Measurements from ENCODE around the gene CELF4. TPM values are rescaled to one million over a fixed set of nuclear protein-coding genes. Genes with fewer than 3 reads are reported as not detected.

CELF4 gene
- total RNA-seq, 1 experiment from 2014 or later, result 0.40 TPM

GRCh38 chr18:37261246-37261840, 304.3 kb downstream of the CELF4 start:
- Histone ChIP-seq H3K36me3 (ENCODE audit: low read depth, low read length) (no peaks in the 10 kb centered on the region), H3K9ac (ENCODE audit: low read length) (no peak overlapping the region), H4K20me1 (ENCODE audit: low read length) (no peaks in the 10 kb centered on the region), H3K9me3 (ENCODE audit: low read length) (no peaks in the 10 kb centered on the region), H3F3A (ENCODE audit: low read length, unreplicated experiment) (no peaks in the 10 kb centered on the region), H2AFZ (ENCODE audit: low read length) (no peak overlapping the region), H3K4me2 (ENCODE audit: low read length) (no peak overlapping the region), H3K4me3 (ENCODE audit: low read length) (no peak overlapping the region), H3K27ac (ENCODE audit: low read length) (no peak overlapping the region), H3K79me2 (ENCODE audit: low read length) (no peaks in the 10 kb centered on the region), H3K27me3 (ENCODE audit: low read length) (no peaks in the 10 kb centered on the region), H3K9me2 (replicated peaks; ENCODE audit: low read length) (no peaks in the 10 kb centered on the region), H3K4me1 (ENCODE audit: insufficient read depth, low read length) (no peaks in the 10 kb centered on the region)
- ATAC-seq (no peak), DNase-seq (no peak)
- CTCF ChIA-PET, result no interaction called here
- no TSS peak for BruUV-seq (replicated peaks)
- POLR2A ChIA-PET (ENCODE audit: unreplicated experiment), result no interaction called here
- TF ChIP-seq EZH2phosphoT487 (IDR thresholded peaks at IDR 0.05; ENCODE audit: borderline replicate concordance, low read length) (no peak), EZH2 (IDR thresholded peaks at IDR 0.05; ENCODE audit: low read length, unreplicated experiment) (no peak)
- TF ChIP-seq, protein P1, sequence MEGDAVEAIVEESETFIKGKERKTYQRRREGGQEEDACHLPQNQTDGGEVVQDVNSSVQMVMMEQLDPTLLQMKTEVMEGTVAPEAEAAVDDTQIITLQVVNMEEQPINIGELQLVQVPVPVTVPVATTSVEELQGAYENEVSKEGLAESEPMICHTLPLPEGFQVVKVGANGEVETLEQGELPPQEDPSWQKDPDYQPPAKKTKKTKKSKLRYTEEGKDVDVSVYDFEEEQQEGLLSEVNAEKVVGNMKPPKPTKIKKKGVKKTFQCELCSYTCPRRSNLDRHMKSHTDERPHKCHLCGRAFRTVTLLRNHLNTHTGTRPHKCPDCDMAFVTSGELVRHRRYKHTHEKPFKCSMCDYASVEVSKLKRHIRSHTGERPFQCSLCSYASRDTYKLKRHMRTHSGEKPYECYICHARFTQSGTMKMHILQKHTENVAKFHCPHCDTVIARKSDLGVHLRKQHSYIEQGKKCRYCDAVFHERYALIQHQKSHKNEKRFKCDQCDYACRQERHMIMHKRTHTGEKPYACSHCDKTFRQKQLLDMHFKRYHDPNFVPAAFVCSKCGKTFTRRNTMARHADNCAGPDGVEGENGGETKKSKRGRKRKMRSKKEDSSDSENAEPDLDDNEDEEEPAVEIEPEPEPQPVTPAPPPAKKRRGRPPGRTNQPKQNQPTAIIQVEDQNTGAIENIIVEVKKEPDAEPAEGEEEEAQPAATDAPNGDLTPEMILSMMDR (conservative IDR thresholded peaks at IDR 0.05; ENCODE audit: low read depth, low read length), result no peak
- intact Hi-C loops (cut with micrococcal nuclease), result no loop called here

DNA sequence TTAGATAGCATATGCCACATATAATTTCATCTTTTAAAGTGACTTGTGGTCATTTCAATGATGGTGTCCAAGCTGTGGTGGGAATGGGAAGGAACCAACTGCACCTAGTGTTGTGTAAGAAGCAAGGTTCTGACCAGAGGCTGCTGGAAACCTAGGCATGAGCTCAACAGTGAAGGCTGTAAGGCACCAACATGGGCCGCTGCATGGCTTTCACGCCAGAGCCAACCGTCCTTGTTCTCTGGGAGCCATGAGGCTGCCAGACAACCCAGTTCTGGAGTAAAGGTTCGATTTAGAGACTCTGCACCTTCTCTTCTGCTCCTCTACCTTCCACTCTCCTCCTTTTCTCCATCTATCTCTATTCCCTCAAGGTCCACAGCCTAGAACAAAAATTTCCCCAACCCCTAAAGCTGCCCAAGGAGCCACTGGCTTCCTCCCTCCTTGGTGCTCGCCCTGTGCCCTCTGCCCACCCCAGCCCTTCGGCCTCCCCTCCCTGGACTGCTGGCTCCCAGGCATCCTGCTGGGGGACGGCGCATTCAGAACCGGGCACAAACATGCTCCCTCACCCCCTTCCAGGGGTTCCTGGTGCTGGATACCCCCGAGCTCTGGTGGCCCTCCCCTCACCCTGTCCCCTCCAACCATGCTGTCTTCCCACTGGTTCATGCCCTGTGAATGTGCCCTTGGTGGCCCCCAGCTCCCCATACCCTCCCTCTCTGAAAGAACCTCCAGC, 305.1 kb downstream of the CELF4 start:
- ChIA-PET CTCF (no interaction called here), POLR2A (ENCODE audit: unreplicated experiment) (interaction anchor here (0.7 kb wide), 1 partner anchor 60 kb away, joined by 3 read pairs; no protein-coding TSS in a partner anchor)
- no peak overlapping the region for H3K4me3 ChIP-seq (ENCODE audit: low read length)
- H3K9ac ChIP-seq (ENCODE audit: low read length), result no peak overlapping the region
- H3K36me3 ChIP-seq (ENCODE audit: low read depth, low read length), result no peaks in the 10 kb centered on the region
- H3K9me2 ChIP-seq (replicated peaks; ENCODE audit: low read length), result no peaks in the 10 kb centered on the region
- H3K9me3 ChIP-seq (ENCODE audit: low read length), result no peaks in the 10 kb centered on the region
- H3K4me1 ChIP-seq (ENCODE audit: insufficient read depth, low read length), result no peaks in the 10 kb centered on the region
- no peaks in the 10 kb centered on the region for H4K20me1 ChIP-seq (ENCODE audit: low read length)
- no TSS peak for BruUV-seq (replicated peaks)
- no peaks in the 10 kb centered on the region for H3K79me2 ChIP-seq (ENCODE audit: low read length)
- no peak overlapping the region for H3K27ac ChIP-seq (ENCODE audit: low read length)
- H3K4me2 ChIP-seq (ENCODE audit: low read length), result no peak overlapping the region
- TF ChIP-seq, protein P1 (conservative IDR thresholded peaks at IDR 0.05; ENCODE audit: low read depth, low read length), result no peak
- TF ChIP-seq EZH2phosphoT487 (IDR thresholded peaks at IDR 0.05; ENCODE audit: borderline replicate concordance, low read length) (no peak), EZH2 (IDR thresholded peaks at IDR 0.05; ENCODE audit: low read length, unreplicated experiment) (no peak)
- H2AFZ ChIP-seq (ENCODE audit: low read length), result no peak overlapping the region
- no peak for ATAC-seq
- no peaks in the 10 kb centered on the region for H3K27me3 ChIP-seq (ENCODE audit: low read length)
- no peaks in the 10 kb centered on the region for H3F3A ChIP-seq (ENCODE audit: low read length, unreplicated experiment)
- no peak for DNase-seq
- intact Hi-C loops (cut with micrococcal nuclease), result no loop called here

- ATAC-seq, result no peak
These were observed 305.9 kb downstream of the CELF4 start for GRCh38 chr18:37259711-37260110.

More at GRCh38 chr18:37259711-37260110, 305.9 kb downstream of the CELF4 start:
- no peak for TF ChIP-seq EZH2 (IDR thresholded peaks at IDR 0.05; ENCODE audit: low read length, unreplicated experiment)
- TF ChIP-seq, protein P1 (conservative IDR thresholded peaks at IDR 0.05; ENCODE audit: low read depth, low read length), result no peak
- TF ChIP-seq EZH2phosphoT487 (IDR thresholded peaks at IDR 0.05; ENCODE audit: borderline replicate concordance, low read length), result no peak
- Histone ChIP-seq H3K4me2 (ENCODE audit: low read length) (no peak overlapping the region), H3K4me3 (ENCODE audit: low read length) (no peak overlapping the region), H3K4me1 (ENCODE audit: insufficient read depth, low read length) (no peaks in the 10 kb centered on the region), H3K9me2 (replicated peaks; ENCODE audit: low read length) (no peaks in the 10 kb centered on the region), H3K27me3 (ENCODE audit: low read length) (no peaks in the 10 kb centered on the region), H4K20me1 (ENCODE audit: low read length) (no peaks in the 10 kb centered on the region), H3K9me3 (ENCODE audit: low read length) (no peaks in the 10 kb centered on the region), H3F3A (ENCODE audit: low read length, unreplicated experiment) (no peaks in the 10 kb centered on the region), H2AFZ (ENCODE audit: low read length) (no peak overlapping the region), H3K27ac (ENCODE audit: low read length) (no peak overlapping the region), H3K9ac (ENCODE audit: low read length) (no peak overlapping the region), H3K36me3 (ENCODE audit: low read depth, low read length) (no peaks in the 10 kb centered on the region), H3K79me2 (ENCODE audit: low read length) (no peaks in the 10 kb centered on the region)
- CTCF ChIA-PET, result no interaction called here
- intact Hi-C loops (cut with micrococcal nuclease), result no loop called here
- POLR2A ChIA-PET (ENCODE audit: unreplicated experiment), result no interaction called here
- BruUV-seq (replicated peaks), result no TSS peak
- no peak for DNase-seq

Data from PC-3 (cell line).